ENCODE data around the gene EDC4.

Gene EDC4

DNA sequence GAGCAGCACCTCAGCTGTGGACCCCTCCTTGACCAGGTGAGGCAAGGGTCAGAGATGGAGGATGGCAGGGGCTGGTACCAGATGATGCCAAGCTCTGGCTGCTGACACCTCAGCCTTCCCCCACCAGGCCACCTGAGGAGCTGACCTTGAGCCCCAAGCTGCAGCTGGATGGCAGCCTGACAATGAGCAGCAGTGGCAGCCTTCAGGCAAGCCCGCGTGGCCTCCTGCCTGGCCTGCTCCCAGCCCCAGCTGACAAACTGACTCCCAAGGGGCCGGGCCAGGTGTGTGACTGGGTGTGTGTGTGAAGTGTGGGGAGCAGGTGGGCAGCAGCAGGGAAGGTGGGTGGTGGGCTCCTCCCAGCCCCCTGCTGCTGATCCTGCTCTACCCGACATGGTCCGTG lies 7.1 kb downstream of the EDC4 start:
- no peak for DNase-seq

DNA sequence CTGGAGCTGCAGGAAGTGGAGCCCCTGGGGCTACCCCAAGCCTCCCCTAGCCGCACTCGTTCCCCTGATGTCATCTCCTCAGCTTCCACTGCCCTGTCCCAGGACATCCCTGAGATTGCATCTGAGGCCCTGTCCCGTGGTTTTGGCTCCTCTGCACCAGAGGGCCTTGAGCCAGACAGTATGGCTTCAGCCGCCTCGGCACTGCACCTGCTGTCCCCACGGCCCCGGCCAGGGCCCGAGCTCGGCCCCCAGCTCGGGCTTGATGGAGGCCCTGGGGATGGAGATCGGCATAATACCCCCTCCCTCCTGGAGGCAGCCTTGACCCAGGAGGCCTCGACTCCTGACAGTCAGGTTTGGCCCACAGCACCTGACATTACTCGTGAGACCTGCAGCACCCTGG lies 7.7 kb downstream of the EDC4 start:
- no peak for DNase-seq

DNA sequence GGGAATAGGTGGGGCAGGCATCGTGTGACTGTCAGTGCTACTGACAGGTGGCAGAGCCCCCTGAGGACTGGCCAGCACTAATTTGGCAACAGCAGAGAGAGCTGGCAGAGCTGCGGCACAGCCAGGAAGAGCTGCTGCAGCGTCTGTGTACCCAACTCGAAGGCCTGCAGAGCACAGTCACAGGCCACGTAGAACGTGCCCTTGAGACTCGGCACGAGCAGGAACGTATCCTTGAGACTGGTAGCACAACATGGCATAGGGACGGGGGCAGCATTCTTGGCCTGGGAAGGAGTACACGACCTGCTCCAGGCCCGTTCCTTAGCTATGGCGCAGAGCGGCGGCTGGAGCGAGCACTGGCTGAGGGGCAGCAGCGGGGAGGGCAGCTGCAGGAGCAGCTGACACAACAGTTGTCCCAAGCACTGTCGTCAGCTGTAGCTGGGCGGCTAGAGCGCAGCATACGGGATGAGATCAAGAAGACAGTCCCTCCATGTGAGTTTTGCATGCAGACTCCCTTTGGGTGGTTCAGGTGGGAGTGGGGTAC lies 8.8 kb downstream of the EDC4 start:
- no peak for DNase-seq

DNA sequence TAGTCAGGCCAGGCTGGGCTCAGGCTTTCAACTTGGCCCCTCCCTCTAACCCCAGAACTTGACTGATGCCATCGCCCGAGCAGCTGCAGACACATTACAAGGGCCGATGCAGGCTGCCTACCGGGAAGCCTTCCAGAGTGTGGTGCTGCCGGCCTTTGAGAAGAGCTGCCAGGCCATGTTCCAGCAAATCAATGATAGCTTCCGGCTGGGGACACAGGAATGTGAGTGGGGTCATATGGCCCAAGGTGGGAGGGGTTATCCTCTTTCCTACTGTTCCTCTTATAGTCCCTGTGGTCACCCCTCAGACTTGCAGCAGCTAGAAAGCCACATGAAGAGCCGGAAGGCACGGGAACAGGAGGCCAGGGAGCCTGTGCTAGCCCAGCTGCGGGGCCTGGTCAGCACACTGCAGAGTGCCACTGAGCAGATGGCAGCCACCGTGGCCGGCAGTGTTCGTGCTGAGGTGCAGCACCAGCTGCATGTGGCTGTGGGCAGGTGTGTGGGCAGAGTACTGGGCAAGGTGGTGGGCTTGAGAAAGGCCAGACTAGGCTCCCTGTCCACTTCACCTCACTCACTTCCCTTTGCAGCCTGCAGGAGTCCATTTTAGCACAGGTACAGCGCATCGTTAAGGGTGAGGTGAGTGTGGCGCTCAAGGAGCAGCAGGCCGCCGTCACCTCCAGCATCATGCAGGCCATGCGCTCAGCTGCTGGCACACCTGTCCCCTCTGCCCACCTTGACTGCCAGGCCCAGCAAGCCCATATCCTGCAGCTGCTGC lies 9.7 kb downstream of the EDC4 start:
- no peak for DNase-seq

DNA sequence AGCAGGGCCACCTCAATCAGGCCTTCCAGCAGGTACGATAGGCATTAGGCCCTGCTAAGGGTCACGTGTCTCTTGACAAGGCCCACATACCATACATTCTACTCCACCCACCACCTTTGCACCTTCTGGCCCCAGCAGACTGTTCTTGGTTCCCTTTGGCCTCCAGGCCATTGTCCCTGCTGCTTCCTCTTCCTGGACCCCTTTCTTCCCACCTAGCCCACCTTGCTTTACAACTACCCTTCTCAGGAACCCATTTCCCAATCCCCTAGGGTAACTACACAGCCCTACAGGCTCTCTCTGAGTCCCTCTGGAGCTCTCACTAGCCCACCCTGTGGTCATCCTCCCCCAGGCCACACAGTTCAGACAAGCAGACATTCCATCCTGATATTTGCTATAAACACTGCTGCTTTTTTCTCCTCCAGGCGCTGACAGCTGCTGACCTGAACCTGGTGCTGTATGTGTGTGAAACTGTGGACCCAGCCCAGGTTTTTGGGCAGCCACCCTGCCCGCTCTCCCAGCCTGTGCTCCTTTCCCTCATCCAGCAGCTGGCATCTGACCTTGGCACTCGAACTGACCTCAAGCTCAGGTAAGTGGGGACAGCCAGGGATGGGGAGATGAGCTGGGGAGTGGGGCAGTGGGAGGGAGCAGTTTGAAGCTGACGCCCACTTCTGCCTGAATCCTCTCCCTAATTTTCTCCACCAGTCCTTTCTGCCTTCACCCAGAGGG lies 10.5 kb downstream of the EDC4 start:
- no peak for DNase-seq

DNA sequence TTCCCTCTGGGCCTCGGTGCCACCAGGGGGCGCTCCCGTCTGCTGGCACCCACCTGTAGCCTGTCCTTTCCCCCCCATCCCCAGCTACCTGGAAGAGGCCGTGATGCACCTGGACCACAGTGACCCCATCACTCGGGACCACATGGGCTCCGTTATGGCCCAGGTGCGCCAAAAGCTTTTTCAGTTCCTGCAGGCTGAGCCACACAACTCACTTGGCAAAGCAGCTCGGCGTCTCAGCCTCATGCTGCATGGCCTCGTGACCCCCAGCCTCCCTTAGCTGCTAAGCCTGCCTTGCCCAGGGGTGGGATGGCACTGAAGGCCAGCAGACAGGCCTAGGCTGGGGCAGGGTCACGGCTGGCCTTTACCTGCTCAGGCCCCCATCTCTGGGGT lies 11.0 kb downstream of the EDC4 start:
- DNase-seq, result peak; percentile 43

DNA sequence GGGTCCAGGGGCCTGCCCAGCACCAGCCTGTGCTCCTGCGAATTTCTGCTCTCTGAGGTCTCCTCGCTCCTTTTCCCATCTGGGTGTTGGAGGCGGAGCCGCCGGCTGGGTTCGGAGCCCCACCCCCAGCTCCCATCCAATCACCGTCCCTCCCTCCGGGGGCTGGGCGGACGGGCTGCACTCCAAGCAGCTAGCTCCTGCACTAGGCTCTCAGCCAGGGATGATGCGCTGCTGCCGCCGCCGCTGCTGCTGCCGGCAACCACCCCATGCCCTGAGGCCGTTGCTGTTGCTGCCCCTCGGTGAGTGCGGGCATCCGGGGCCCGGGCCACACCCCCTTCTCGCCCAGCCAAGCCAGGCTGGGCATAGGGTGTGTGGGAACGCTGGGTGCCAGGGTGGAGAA lies 11.8 kb downstream of the EDC4 start, which contains the start of gene NRN1L:
Gene NRN1L, plus strand, starts transcription at position 202 of the 400 bp plus-strand sequence. Its CDS starts 19 bp downstream, at position 221.
- no peak for DNase-seq

DNA sequence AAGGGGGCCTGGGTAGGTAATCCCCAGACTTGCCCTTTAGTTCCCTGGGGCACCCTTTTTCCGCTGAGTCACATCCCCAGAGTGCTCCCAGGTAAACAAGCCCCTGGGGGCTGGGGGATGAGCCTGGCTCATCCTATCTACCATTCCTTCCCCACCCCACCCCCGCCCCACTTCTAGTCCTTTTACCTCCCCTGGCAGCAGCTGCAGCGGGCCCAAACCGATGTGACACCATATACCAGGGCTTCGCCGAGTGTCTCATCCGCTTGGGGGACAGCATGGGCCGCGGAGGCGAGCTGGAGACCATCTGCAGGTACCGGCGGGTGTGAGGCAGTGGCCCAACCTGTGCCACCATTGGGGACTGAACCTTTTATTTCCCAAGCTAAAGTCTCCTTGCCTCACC lies 12.7 kb downstream of the EDC4 start:
- no peak for DNase-seq

DNA sequence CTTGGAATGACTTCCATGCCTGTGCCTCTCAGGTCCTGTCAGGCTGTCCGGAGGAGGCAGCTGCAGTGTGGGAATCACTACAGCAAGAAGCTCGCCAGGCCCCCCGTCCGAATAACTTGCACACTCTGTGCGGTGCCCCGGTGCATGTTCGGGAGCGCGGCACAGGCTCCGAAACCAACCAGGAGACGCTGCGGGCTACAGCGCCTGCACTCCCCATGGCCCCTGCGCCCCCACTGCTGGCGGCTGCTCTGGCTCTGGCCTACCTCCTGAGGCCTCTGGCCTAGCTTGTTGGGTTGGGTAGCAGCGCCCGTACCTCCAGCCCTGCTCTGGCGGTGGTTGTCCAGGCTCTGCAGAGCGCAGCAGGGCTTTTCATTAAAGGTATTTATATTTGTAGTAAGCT lies 13.1 kb downstream of the EDC4 start:
- no peak for DNase-seq

DNA sequence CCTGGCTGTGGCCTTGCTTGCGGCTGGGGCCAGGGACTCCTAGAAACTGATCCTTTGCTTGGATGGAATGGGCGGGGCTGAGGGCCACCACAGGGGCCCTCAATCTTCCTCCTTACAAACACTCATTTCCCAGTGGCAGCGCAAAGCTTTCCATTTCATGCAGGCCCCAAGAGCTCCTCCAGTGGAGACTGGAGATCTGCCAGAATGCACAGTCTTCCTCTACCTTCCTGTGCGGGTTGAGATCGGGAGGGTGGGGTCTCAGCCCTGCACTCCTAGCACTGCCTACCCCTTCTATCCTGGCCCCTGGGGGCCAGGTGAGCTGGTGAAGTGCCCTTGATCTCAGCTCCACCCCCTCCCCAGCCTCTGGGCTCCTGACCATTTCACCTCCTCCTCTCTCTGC lies 13.5 kb downstream of the EDC4 start:
- DNase-seq, result no peak

DNA sequence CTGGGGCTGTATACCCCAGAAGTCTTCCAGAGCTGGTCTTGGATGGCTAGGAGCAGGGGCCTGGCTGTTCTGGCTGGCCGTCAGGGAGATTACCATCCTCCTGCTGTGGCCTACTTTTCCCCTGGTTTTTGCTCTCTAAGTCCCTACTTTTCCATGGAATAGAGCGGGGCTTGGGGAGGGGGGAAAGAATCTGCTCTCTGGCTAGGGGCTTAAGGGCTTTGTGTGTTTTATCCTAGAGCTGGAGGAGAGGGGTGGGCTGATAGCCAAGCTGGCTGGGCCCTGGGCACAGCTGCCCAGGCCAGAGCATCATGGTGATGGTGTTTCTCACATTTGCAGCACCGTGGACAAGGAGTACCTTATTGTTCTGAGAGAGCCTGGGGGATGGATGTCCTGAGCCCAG lies 15.5 kb downstream of the EDC4 start:
- DNase-seq, result no peak

DNA sequence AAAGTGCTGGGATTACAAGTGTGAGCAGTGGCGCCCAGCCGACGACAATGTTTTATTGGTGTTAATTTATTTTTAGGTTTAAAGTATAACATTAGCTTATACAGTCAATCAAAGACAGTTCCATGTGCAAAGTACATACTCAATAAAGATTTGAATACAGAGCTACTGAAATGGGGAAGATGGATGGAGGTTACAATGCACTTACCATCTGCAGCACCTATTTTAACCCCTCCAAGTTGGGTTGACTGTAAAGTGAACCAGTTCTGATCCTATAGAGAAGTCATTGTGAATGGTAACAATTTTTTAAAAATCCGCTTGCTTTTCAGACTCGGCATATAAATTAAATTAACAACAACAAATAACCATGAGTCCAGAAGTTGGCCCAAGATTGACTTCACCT lies 19.5 kb downstream of the EDC4 start:
- no peak for DNase-seq

DNA sequence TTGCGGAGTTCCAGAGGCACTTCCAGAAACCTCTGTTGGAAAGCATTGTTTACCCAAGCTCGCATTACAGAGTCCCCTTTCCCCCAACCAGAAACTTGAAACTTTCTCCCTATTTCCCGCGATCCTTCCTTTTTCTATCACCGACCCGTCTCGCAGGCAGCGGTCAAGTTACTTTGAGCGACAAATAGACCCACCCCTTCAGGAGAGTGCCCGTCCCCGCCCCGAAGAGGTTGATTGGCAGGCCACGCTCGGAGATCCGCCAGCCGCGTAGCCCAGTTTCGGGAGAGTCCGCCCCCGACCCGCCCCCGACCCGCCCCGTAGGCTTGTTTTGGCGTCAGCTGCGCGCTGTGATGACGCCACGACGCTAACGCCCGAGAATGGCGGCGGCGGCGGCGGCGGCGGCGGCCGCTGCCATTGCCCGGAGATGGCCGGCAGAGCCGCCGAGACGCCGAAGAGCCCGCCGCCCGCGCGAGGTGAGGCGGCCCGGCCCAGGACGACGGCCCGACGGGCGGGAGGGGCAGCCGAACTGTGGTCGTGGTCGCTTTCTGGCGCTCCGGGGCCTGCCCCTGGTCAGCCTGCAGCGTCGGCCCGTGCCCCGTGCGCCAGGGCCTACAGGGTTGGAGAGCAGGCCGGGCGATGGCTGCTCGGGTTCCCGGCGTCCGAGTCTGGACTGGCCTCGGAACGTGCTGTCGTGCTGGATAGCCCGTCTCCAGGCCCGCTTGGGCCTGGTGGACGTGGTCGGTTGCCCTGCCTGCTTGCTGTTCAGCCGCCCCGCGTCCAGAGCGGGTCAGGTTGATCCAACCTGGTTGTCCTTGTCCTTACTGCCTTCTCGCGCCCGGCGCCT lies 20.3 kb downstream of the EDC4 start, which contains the start of gene PSKH1:
Gene PSKH1, plus strand, starts transcription at position 356 of the 844 bp plus-strand sequence. CDS start 15,496 bp downstream, outside the sequence.
- peak; percentile 92 for DNase-seq

DNA sequence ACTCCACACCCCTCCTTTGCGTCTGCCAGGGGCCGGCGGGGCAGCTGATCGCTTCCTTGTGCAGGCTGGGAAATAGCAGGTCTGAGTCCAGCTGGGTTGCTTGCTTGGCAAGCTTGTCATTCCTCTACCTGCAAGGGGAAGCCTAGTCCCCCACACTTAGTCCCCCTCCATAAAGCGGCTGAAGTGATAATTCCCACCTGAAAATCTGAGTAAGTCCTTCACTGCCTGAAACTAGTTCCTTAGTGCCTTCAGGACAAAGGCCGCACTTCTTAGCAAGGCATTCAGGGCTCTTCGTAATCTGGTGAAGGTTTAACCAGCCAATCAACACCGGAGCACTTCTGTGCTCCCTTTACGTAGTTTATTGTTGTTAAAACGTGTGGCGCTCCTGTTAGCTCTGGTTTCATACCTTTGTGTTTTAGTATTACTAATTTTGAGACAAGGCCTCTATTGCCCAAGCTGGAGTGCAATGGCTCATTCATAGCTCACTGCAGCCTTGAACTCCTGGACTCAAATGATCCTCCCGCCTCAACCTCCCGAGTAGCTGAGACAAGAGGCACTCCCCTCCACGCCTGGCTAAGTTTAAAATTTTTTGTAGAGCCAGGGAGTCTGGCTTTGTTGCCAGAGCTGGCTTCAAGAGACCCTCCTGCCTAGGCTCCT lies 21.0 kb downstream of the EDC4 start:
- no peak for DNase-seq

DNA sequence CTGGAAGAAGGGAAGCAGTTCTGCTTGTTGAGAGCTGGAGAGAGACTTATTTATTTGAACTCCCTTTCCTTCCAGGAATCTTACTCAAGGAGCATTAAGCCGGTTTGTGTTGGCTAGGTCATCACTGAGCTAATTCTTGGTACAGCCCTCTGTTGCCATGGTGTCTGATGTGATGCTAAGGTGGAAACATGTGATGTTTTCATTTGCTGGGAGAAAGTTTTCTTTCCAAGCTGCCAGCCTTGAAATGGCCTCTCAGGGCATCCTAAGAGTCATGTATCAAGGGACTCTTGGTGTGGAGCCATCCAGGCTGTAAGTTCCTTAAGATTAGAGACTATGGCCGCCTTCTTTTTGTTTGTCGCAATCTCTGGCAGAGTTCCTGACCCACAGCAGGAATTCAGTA lies 24.4 kb downstream of the EDC4 start:
- no peak for DNase-seq

DNA sequence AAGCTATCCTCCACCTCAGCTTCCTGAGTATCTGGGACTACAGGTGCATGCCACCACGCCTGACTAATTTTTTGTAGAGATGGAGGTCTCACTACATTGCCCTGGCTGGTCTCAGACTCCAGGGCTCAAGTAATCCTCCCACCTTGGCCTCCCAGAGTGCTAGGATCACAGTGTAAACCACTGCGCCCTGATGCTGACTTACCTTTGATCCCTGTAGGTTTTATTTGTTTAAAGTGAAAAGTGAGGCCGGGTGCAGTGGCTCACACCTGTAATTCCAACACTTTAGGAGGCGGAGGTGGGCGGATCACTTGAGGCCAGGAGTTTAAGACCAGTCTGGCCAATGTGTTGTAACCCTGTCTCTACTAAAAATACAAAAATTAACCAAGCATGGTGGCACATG lies 28.9 kb downstream of the EDC4 start:
- DNase-seq, result no peak

DNA sequence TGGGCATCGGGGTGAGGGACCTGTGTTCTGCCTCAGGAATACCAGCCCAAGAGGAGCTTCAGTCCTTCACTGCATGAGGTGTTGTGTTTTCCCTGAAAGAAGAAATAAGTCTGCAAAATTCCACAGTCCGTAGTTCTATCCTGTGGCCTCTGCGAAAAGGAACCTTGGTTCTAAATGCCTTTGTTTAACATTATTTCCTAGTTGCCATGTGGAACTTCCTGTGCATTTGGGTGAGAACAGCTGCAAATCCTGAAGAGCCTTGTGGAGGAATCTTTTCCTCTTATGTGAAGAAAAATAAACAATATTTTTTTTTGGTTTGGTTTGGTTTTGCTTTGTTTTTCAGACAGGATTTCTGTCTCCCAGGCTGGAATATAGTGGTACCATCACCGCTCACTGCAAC lies 30.0 kb downstream of the EDC4 start:
- DNase-seq, result no peak

DNA sequence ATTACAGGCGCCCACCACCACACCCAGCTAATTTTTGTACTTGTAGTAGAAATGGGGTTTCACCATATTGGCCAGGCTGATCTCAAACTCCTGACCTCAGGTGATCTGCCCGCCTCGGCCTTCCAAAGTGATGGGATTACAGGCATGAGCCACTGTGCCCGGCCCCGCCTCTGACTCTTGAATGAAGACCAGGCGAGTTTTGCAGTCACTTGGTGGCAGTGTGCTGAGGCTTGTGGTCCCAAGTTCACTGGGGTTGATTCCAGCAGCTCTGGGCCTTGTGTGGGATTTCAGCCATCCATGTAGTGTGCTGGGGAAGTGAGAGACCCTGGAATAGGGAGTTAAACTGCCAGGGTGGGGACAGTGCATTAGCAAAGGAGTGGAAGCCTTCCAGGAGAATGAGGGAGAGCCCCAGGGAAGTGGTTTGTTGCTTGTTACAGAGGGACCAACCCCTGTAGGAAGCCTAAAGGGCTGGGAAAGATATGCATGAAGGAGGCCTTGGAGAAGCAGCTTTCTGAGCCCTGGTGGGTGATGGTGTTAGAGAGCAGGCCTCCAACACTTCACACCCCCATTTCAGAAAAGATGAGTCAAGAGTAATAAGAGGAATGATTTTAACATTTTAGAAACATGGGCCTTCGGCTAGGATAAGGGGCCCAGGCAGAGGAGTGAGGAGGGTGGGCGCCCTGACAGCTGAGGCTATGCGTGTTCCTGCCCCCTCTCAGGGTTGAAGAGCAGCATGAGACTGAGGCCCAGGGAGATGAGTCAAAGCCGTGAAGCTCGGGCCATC lies 34.7 kb downstream of the EDC4 start:
- DNase-seq, result no peak

DNA sequence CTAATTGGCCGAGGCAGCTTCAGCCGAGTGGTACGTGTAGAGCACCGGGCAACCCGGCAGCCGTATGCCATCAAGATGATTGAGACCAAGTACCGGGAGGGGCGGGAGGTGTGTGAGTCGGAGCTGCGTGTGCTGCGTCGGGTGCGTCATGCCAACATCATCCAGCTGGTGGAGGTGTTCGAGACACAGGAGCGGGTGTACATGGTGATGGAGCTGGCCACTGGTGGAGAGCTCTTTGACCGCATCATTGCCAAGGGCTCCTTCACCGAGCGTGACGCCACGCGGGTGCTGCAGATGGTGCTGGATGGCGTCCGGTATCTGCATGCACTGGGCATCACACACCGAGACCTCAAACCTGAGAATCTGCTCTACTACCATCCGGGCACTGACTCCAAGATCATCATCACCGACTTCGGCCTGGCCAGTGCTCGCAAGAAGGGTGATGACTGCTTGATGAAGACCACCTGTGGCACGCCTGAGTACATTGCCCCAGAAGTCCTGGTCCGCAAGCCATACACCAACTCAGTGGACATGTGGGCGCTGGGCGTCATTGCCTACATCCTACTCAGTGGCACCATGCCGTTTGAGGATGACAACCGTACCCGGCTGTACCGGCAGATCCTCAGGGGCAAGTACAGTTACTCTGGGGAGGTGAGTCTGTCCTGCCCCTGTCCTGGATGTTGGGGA lies 36.3 kb downstream of the EDC4 start:
- DNase-seq, result no peak

DNA sequence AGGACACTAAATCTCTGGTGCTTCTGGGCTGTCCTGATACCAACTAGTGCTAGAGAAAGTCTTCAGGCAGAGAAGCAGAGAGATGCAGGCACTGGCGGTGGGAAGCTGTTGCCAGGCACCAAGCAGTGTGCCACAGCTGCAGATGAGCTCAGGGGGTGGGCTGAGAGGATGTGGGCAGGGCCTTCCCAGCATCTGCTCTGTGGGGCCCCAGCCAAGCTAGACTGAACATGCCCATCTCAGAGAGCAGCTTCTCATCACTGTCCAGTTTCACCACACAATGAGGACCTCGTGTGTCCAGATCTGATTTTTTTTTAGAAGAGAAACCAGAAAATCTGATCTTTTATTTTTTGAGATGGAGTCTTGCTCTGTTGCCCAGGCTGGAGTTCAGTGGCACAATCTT lies 37.3 kb downstream of the EDC4 start:
- DNase-seq, result no peak
